HG03520 (cell line): ENCODE results near the gene POLR1C.
A peak's percentile ranks its signal among the peaks of the same experiment; 100 is the strongest.
"Not testable (repeated sequence)": the region's sequence is repeated elsewhere in the genome, so short reads cannot be mapped to it uniquely, and the experiment has no call there.

Experiments
- ATAC-seq: cut with Tn5 transposase; IDR thresholded peaks from one replicate; pipeline ENCODE4 v1.9.1; 2021; ENCODE audit warnings: mild to moderate bottlenecking, moderate library complexity; ENCODE audit not compliant: unreplicated experiment

The POLR1C gene, protein sequence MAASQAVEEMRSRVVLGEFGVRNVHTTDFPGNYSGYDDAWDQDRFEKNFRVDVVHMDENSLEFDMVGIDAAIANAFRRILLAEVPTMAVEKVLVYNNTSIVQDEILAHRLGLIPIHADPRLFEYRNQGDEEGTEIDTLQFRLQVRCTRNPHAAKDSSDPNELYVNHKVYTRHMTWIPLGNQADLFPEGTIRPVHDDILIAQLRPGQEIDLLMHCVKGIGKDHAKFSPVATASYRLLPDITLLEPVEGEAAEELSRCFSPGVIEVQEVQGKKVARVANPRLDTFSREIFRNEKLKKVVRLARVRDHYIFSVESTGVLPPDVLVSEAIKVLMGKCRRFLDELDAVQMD

GRCh38 chr6:43516697-43517504 is at the start of gene POLR1C, which contains the start of gene YIPF3:
TSS of gene POLR1C (plus strand) at chr6:43517089. CDS start at chr6:43517110, 21 bp downstream.
TSS of gene YIPF3 (minus strand) at chr6:43516926. CDS start at chr6:43516807, 119 bp downstream.
- ATAC-seq = peak; percentile 80

- not testable (repeated sequence) for ATAC-seq
These were observed 49.6 kb upstream of the POLR1C start for GRCh38 chr6:43467265-43467664.

GRCh38 chr6:43467752-43468151 is 49.1 kb upstream of the POLR1C start:
- no peak for ATAC-seq

- no peak for ATAC-seq
These were observed 48.6 kb upstream of the POLR1C start for GRCh38 chr6:43468240-43468639.

DNA sequence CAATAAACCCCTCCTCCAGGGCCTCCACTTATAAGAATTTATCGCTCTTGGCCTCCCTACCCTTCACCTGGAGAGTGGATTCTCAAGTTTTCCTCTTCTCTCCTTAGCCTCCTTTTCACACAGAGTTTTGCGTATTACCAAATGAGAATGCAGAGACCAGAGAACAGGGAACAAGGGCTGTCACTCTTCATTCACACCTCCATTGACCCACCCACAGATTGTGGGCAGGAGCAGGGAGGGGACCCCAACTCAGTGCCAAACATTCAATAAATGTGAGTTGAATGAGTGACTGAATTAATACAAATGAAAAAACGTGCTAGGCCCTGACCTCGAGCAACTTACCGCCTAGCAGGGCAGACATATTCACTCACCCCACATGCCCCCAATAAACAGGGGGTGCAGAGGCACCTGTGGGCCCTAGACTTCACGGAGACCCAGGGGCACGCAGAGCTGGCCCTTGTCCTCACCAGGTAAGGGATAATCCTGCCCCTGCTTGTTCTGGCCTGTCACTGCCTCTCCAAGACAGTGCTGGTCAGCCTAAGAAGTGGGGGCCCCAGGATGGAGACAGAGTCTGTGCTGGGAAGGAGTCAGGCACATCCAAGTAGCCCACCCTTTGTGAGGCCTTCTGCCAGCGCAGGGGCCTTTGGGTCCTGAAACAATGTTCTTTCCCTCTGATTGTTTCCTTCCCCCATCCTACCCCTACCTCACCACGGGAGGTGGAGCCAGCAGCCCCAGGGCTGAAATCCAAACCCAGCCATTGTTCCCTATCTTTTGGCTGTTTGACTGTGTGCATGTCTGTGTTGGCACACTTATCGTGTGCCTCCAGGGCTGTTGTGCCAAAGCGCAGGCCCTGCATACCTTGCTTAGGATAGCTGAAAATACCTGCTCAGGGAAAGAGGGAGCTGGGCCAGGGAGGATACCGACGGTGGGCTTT is 47.9 kb upstream of the POLR1C start:
- ATAC-seq = no peak

GRCh38 chr6:43469947-43470346 is 46.9 kb upstream of the POLR1C start:
- ATAC-seq = no peak

DNA sequence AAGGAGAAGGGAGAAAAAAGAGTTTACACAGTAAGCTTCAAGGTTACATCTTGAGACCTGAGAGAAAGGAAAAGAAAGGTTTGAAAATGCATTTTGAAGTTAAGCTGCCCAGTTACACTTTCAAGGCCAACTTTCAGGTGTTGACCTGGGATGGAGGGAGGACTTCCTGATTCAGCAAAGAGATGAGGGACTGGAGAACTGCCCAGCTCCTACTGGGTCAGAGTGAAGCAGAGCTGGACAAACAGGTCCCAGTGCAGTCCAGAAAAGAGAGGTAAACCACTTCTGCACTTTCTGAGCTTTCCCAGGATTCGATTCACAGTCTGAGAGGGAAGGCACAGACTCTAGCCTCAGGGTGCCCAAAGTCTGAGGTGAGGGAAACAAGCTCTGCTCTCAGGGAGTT is 45.5 kb upstream of the POLR1C start:
- no peak for ATAC-seq

- no peak for ATAC-seq
These were observed 44.4 kb upstream of the POLR1C start for GRCh38 chr6:43472515-43472914.

DNA sequence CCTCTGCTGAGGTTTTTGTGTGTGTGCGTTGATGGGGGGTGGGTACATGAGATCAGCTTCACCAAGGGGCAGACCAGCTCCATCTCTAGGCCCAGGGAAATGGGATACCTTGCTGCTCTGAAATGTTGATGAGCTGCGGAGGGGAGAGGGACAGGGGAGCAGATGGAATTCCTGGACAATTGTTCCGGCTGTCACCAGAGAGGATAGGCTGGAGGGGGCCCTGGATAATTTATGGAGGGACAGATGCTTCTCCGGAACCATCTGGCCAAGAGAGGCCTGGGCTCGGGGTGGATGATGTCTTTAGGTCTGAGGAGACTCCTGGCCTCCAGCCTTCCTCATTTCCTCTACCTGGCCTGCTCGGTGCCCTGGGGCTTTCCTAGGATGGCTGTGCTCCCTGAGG is 41.4 kb upstream of the POLR1C start:
- ATAC-seq = no peak

DNA sequence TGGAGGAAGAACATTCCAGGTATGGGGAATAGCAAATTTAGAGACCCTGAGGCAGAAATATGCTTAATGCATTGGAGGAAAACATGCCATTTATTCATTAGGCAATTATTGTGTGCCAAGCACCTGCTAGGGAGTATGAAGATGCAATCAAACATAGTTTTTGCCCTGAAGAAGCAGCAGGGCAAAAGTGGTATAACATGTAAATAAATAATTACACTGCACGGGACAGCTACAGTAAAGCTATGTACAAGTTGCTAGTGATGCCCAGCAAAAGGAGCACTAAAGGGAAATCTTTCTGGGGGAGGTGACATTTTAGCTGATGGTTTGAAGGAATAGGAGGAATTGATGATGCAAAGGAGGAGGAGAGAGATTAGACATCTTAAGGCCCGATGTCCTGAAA is 40.1 kb upstream of the POLR1C start:
- no peak for ATAC-seq

DNA sequence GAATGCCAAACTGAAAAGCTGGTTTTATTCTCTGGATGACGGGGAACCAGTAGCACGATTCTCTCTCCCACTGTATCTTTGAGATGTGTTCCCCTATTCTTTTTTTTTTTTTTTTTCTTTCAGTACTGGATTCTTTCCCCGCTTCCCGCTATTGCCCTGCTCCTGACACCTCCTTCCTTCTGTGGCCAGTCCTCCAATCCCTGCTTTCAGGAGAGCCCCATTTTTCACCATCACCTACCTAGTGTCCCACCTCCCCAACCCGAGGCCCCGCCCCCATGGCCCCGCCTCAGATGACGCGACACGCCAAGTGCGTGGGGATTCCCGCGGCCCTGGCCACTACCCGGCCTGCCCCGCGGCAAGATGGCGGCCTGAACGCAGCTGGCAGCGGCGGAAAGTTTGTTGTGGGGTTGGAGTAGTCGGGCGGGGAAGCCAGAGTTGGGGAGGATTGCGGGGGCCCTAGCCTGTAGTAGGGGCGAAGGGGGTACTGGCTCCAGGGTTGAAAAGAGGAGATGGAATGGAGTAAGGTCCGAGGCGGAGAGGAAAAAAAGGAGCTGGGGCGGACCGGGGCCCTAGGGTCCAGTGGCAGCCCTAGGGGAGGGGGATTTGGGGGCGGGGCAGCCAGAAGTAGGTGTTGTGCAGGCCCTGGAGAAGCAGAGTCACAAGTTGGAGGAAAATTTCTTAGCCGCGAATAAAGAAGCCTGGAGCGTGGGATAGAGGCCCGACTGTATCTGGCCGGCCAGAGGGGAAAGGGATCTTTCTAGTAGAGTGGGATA is 39.5 kb upstream of the POLR1C start, which contains the start of gene TJAP1:
Gene TJAP1 (plus strand): TSS at position 336 of the 773 bp plus-strand sequence. CDS start 21,432 bp downstream, outside the sequence.
- peak; percentile 85 for ATAC-seq

GRCh38 chr6:43478008-43478372 is 38.9 kb upstream of the POLR1C start:
- ATAC-seq = peak; percentile 13

- ATAC-seq = no peak
These were observed 35.8 kb upstream of the POLR1C start for GRCh38 chr6:43481075-43481474.

DNA sequence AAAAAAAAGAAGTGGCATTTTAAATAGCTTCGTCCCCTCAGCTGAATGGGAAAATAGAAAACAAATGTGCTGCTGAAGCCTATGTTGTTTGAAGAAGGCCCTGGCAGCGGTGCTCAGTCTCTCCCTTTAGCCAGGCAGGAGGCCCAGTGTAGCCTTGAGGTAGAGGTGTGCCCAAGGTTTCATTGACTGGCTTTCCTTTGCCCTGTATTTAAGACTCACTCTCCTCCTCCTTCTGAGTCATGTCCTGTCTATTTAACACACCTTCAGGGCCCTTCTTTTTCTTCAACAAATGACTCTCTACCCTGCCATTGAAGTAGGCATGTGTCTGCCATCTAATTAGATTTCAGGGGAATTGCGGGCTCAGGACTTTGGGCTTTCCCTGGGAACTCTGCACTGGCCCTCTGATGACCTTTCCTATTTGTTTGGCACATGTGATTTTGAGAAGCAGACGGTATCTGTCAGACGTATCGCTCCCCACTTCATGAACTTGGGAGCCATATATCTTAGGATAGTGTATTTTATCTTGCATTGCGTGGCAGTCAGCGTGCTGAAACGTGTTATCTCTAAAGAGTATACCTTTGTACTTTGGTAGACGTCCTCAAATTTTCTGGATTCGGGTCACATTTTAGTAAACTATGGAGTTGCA is 35.2 kb upstream of the POLR1C start:
- no peak for ATAC-seq

- ATAC-seq = no peak
These were observed 28.1 kb upstream of the POLR1C start for GRCh38 chr6:43488667-43489276.

DNA sequence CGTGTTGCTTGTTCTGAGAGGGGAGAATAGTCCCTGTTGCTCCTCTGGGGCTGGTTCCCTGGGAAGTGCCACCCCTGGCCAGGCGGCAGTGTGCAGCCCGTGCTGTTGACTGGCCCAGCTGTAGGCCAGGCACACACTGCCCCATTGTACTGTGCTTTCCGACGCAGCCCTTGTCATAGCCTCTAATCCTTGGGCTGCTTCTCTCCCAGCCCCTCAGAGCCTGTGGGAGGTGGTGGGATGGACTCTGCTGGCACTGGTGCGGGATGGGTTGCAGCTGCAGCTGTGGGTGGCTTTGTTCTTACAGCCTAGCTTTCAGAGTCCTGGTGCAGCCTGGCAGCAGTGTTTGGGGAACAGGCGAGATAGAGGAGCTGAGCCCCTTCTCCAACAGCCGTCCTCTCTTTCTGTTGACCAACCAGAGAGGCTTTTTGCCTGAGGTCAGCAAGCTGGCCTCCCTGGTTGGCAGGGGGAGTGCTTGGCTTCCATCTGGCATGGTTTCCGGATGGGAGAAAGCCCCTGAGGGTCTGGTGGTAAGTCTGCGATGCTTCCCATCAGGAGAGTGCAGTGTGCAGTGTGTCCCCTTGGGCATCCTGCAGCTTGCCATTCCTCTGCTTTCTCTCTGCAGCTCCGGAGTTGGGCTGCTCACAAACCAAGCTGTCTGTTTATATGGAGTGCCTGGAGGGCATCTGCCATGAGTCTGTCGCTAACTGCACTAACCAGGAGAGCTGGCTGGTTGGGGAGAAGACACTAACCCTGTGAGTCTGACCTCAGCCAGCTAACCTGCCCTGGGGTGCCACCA is 27.4 kb upstream of the POLR1C start:
- ATAC-seq = no peak

GRCh38 chr6:43490523-43490939 is 26.4 kb upstream of the POLR1C start:
- ATAC-seq = no peak
